RPMI8226 (cell line): ENCODE results near the gene SPTBN5.
A peak's percentile ranks its signal among the peaks of the same experiment; 100 is the strongest.

Source experiments
- DNase-seq: peaks from one replicate; pipeline ENCODE4 v3.0.0-alpha.2; 2015

The SPTBN5 gene

DNA sequence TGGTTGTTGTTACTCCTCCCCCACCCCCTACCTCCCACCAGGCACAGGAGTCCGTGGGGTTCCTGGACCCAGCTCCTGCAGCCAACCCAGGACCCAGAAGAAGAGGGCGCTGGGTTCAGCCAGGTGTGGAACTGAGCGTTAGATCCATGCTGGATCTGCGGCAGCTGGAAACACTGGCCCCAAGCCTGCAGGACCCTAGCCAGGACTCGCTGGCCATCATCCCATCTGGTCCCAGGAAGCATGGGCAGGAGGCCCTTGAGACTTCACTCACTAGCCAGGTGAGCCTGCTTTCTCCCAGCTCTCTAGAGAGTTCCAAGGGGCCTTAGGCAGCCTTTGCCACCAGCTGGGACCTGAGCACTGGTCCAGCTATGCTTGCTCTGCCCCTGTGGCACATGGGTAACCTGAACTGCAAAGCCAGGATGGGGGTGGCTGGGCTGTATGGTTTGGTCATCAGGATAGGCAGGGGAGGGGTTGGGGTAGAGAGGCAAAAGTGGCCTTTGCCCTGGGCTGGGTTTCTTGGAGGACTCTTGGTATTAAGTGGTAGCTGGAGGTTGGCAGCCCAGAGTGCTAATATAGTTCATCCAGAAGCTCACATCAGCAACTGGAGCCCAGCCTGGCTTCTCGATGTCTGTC, 72.9 kb downstream of the SPTBN5 start:
- DNase-seq = no peak

DNA sequence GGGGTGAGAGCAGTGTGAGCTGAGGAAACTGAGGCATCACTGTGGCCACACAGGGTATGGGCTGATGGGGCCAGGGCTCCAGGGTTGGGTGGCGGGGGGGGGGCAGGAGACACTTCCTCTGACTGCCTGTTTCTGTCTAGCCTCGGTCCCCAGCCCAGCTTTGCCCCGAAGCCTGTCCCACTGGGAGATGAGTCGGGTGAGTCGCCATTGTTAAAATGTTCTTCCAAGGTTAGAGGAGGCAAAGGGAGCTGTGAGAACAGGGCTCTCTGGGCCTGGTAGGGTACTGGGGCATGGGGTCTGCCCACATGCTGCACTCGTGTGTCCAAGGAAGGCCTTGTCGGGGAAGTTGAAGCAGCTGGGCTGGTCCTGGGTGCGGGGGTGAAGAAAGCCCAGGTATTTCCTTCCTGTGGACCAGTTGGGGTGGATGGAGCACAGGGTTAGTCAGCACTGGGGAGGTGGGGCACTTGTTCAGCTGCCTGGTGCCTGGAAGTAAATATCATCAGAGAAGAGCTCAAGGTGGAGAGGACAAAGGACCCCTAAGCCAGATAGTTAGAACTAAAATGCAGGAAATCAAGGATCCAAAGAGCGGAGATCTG, 74.3 kb downstream of the SPTBN5 start:
- DNase-seq = no peak

DNA sequence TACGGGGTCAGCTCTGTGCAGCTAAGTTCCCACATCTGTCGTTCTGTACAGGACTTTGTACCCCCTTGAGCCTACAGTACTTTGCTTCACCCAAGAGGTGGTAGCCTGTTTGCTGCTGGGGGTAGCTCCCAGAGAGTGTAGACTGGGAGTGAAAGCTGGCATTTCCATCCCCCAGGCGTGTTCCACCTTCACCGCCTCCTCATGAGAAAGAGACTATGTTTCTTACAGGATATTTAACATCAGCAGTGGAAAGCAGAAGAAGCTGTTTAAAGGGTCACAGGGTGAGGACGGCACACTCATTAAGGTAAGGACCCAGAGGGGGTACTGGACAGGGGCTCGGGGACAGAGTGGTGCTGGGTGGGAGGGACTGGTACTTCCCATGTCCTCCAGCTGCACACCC, 76.1 kb downstream of the SPTBN5 start:
- DNase-seq = no peak

DNA sequence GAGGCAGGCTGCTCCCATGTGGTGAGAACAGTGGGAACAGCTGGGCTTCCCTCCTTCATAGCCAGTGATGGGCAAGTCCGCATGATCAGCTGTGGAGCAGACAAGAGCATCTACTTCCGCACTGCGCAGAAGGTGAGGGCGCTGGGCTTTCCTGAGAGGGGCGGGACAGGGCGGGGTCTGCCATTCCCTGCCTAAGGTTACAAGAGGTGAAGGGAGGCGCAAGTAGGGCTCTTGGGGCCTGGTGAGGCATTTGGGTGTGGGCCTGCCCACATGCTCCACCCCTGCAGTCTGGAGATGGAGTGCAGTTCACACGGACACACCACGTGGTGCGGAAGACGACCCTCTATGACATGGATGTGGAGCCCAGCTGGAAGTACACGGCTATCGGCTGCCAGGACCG, 76.5 kb downstream of the SPTBN5 start:
- no peak for DNase-seq

DNA sequence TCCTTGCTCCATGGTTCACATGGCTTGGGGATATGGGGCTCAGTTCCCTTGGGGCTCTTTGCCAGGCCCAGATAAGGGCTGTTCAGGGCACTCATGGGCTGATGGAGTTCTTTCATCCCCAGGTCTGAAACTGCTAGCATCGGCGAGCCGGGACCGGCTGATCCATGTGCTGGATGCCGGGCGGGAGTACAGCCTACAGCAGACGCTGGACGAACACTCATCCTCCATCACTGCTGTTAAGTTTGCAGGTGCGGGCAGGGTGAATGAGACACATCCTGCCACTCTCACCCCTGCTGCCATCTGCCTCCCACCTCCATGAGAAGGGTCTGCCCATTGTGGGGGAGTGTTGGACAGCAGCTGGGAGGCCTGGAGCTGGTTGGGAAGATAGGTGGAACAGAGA, 77.1 kb downstream of the SPTBN5 start:
- no peak for DNase-seq

DNA sequence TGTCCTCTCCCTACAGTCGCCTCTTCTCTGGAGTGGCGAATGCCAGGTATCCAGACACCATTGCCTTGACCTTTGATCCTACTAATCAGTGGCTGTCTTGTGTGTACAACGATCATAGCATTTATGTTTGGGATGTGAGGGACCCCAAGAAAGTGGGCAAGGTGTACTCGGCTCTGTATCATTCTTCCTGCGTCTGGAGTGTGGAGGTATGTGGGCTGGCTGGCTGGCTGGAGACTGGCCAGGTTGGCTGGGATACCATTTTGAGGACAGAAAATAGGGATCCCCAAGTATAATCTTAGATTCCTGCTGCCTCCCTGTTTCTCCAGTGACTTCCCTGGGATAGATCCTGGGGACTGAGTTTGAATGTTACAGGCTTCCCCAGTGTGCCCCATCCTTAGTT, 79.3 kb downstream of the SPTBN5 start:
- DNase-seq = no peak

DNA sequence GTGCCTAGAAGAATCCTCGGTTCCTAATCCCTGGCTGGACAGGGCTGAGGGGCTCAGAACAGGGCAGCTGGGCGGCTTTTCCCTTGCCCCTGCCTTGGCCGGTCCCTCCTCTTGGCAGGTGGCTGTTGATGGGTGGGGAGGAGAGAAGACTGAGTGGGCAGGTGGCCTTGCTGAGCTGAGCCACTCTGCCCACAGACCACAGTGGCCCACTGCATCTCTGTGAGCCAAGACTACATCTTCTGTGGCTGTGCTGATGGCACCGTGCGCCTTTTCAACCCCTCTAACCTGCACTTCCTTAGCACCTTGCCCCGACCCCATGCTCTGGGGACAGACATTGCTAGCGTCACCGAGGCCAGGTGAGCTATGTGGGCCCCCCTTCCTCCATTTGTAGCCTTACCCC, 80.4 kb downstream of the SPTBN5 start:
- no peak for DNase-seq

DNA sequence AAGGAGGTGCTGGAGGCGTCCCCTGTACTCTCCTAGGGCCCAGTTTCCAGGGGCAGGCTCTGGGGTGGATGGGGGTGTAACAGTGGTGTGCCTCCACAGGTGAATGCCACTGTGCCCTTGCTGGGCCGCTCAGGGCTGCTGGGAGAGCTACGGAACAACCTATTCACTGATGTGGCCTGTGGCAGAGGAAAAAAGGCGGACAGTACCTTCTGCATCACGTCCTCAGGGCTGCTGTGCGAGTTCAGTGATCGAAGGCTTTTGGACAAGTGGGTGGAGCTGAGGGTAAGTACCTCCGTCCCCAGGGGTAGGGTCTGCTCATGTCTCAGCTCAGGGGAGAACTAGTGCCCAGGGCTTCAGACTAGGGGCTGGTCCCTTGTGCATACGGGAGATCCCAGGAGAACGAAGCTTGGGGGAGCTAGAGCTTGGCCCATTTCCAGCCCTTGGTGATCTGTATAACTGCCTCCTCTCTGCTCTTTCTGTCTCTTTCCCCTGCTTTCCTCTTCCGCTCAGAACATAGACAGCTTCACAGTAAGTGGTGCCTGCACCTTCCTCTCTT, 81.0 kb downstream of the SPTBN5 start:
- no peak for DNase-seq

DNA sequence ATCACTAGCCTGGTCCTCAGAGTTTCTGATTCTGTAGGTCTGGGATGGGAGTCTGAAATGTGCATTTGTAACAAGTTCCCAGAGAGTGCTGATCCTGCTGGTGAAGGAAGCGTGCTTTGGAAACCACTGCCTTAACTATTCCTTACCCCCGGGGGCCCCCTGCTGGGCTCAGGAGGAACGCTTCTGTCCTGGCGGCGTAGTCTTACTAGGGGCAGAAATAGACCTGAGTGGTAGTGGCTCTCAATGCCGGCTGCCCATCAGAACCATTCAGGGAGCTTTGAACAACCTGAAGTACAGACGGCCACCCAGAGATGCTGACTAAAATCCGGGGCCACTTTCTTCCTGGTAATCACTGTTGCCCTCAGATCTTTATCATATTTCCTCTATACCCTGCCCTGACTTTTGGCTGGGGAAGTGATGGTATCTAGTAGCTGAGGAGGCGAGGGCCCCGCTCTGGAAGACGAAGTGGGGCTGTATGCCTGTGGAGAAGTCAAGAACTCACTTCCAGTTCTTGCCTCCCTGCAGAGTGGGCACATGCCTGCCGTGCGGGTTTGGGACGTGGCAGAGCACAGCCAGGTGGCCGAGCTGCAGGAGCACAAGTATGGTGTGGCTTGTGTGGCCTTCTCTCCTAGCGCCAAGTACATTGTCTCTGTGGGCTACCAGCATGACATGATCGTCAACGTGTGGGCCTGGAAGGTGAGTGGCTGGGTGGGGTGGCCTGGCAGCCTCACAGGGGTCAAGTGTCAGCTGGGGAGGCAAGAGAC, 82.2 kb downstream of the SPTBN5 start:
- peak; percentile 68 for DNase-seq

DNA sequence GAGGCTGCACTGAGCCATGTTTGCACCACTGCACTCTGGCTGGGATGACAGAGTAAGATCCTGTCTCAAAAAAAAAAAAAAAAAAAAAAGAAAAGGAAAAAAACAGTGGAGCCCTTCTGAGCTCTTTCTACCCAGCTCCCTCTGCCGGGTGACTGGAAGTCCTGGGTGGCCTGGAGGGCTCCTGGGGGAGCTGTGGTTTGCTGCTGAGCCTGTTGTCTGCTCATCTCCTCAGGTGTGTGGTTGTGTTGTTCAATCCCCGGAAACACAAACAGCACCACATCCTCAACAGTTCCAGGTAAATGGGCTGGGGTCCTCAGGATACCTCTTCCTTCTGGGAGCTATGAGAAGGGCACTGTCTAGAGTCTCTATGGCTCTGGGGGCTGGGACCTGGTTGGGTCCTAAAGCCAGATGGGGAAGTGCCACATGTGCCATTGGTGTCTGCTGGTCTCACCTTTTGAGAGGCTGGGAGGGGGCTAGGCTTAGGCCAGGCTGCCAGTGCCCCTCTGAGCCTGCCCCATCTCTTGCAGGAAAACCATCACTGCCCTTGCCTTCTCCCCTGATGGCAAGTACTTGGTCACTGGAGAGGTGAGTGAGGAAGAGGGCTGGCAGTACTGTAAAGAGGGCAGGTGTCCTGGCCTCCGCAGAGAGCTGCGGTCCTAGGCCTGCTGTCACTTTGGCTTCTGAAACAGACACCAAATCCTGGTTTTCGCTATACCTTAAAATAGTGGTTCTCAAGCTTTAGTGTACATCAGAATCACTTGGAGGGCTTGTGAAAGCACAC, 83.0 kb downstream of the SPTBN5 start:
- DNase-seq = no peak

DNA sequence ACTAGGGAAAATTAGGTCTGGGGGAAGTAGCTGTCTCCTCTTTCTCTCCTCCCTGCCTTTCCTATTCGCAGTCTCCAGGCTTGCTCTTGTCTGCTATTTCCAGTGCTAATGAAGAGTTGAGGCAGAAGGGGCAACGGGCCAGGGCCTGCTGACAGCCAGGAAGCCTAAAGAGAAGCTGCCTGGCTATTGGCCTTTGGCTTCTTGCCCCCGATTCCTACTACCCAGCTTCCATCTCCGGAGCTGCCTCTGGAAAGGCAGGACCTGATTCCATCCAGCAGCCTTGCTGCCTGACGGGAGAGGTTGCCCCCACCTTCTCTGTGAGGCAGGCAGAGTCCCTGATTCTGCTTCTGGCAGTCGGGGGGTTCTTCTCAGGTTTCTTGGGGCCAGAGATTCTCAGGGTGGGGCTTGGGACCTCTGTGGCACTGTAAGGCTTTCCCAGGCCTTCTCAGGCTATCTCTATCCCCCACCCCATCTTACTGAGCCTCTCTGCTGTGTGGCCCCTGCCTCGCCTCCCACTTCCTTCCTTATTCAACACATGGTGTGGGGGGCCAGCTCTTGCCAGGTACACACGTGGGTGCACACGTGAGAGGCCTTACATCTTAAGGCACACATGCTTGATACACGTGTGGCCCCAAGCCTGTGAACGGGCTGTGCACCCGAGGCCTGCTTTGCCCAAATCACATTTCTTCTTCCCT, 84.2 kb downstream of the SPTBN5 start:
- DNase-seq = no peak

DNA sequence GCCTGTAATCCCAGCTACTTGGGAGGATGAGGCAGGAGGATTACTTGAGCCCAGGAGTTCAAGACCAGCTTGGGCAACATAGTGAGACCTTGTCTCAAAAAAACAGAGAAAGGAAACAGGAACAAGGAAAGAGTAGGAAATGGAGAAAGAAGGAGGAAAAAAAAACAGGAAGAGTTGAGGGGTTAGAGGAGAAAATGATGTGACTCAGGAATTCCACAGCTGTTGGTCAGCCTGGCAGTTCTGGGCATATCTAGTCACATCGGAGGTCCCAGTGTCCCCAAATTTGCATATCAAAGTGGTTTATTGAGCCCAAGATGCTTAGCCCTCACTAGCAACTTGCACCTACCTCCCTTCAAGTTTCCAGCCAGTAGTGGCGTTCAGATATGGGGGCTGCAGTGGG, 84.7 kb downstream of the SPTBN5 start:
- DNase-seq = no peak

DNA sequence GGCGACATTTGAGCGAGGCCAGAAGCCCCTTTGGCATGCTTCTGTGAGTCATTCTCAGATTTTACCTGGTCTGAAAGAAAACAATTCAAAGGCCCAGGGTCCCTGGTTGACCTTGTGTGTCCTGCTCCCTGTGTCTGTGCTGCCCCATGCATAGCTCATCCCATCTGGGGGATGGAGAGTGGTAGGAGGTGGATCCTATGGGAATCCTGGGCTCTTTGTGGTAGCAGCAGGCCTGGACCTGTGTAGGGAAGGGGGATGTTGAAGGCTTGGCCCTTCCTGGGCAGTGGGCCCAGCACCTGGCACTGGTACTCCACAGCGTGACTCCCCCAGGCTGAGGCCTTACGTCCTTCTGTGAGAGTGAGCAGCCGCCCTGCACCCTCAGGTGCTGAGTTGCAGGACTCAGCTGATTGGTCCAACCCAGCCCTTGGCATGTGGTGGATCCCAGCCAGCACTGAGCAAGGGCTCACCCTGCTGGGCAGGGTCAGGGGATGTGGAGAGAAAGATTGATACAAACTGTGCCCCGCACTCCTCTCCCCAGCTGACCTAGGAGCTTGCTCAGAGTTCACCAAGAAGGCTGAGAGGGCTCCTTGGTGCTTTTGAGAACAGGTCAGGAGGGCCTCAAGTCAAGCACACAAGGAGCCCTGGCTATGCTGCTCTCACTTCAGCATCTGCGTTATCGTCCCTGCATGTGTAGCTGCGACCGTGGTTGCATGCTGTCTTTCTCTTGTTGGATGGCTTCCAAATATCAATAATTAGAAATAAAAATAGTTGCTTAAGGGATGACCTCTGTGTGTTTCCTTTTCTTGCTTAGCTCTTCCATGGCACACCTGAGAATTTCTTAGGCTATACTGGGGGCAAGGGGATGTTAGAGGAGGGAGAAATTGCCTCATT, 87.3 kb downstream of the SPTBN5 start:
- DNase-seq = peak; percentile 20

DNA sequence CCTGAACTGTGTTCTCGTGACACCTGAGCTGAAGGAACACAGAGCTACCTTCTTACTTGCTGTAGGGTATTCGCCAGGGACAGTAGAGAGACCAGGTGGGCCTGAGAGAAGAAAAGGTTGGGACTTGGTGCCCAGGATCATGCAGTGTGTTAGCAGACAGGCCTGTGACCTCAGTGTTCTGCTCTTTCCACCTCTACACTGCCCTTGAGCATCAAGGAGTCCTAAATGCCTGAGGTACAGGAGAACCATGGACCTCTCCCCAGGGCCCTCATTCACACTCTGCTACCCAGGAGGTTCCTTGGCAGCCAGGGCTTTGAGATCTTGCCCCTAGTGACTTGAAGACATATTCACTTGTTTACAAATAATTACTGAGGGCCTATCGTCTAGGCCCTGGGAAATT, 88.1 kb downstream of the SPTBN5 start:
- DNase-seq = no peak

DNA sequence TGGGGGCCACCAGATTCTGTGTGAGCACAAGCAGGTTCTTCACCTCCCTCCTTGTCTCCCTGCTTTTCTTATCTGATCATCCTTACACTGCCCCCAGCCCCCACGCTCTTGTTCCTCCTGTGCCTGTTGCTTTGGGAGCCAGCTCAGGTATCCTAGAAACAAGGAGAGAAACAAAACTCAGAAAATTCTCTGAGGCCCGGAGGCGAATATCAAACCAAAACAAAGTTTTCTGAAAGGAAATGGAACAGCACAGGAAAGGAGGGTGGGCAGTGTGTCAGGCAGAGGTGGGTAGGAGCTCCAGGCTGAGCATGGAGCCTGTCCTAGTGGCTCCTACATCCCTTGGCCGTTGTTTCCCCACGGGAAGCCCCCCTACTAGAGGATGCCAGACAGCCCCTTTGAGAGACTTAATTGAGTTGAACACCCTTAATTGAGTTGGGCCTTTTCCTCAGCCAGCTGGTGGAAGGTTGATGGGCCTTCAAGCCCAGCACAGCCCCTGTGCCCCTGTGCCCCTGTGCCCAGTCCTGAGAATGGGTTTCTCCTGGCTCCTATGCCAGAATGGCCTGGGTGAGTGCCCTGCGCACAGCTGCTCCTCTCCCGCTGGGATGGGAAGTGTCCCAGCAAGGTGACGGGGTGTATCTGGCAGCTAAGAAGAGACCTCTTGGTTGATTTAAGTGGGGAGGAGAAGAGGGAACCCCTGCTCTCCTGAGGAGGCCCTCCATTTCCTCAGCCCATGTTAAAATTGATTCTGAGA, 88.8 kb downstream of the SPTBN5 start:
- DNase-seq = no peak

DNA sequence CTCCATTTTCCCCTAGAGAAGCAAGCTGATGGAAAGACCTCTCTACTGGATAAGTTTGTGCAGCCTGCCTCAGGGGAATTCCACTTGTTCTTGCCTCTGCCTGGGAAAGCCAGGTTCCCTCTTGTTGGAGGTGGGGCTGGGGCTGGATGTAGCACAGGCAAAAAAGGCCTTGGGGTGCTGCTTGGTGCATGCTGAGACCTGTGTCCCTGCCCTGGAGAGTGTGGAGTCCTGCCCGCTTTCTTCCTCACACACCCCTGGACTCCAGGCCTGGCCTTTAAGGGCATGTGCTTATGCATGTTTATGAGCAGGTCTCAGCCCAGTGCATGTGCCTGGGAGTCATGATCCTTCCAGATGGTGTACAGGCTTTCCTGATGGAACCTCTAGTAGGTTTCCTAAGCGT, 89.5 kb downstream of the SPTBN5 start:
- DNase-seq = no peak

DNA sequence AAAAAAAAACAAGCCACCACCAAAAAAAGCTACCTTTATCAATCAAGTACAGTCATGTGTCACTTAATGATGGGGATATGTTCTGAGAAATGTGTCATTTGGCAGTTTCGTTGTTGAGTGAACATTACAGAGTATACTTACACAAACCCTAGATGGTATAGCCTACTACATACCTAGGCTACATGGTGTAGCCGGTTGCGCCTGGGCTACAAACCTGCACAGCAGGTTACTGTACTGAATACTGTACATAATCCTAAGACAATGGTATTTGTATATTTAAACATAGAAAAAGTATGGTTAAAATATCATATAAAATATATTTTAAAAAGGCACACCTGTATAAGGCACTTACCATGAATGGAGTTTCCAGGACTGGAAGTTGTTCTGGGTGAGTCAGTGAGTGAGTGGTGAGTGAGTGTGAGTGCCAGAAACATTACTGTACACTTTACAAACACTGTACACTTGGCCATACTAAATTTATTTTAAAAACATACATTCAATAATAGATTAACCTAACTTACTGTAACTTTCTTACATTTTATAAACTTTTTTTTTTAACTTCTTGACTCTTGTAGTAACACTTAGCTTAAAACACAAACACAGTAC, 91.9 kb downstream of the SPTBN5 start:
- DNase-seq = no peak

DNA sequence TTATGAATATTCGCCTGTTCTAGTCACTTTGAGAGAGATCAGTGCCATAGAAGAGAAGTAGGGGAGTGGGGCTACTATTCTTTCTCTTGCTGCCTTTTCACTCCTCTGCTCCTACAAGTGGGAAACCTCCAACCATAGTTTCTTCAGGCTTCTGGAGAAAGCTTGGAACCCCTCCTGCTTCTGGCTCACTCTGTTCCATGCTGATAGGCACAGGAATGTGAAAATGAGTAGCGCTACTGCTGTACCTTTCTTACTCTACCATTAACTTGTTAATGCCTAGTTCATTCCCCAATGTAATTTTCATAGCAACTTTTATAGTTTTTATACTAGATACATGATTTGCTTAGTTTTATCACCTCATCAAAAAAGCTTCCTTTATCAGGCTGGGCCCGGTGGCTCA, 92.7 kb downstream of the SPTBN5 start:
- DNase-seq = no peak

DNA sequence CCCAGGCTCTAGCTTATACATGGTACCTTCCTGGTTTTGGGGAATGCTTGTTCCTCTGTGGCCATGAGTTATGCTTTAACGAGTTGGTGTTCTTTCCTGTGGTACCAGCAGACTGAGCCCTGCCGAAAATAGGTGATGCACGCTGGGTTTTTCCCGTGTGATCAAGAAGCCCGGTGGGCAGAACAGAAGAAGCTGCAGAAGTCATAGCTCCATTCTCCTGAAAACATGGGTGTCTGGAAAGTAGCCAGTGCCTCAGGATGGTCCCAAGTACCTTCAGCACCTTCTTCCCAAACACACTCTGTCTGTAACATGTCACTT, 94.4 kb downstream of the SPTBN5 start:
- DNase-seq = no peak

DNA sequence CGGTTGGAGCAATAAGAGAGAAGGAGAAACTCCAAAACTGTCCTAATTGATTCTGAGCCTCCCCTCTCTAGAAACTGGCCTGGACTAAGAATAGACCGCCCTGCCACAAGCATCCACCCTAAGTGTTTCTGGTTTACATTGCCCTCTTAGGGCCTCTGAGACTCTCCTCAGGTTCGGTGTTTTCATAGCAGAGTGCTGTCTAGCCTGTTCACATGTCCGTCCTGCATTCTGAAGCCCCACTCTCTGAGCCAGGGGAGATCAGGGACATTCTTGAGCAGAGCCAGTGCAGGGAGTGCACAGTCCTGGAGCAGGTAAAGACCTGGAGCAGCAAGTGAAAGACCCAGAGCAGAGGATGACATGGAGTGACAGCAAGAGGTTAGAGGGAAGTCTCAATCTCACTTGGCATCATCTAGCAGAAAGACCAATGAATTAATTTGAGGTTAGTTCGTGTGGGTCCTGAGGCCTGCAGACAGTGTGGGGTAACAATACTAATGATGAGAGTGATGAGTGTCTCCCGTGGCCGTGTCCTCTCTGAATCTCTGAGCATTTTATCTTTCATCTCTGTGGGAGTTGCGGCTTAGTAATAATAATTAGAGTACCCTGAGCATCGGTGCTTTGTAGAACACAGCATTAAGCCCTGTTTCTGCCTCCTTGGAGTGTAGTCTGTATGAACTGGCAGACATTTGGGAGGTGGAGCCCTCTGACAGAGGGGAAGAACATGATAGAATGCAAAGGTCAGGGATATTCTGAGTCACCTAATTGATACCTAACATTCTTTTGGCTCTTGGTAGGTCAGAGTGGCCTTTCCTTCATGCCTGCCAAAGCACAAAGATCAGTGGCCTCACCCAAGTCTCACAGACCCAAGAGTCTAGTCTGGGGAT, 95.0 kb downstream of the SPTBN5 start:
- DNase-seq = no peak
